HG03045 (cell line): ENCODE measurements around the gene TMEM139.

Experiments
- ATAC-seq: cut with Tn5 transposase; IDR thresholded peaks from one replicate; pipeline ENCODE4 v1.9.1; 2021; ENCODE audit warnings: mild to moderate bottlenecking, moderate library complexity; ENCODE audit not compliant: unreplicated experiment

TMEM139 gene

GRCh38 chr7:143321734-143322133, 37.0 kb downstream of the TMEM139 start:
- no peak for ATAC-seq

- no peak for ATAC-seq
Measured at GRCh38 chr7:143322760-143323633, 38.2 kb downstream of the TMEM139 start.

GRCh38 chr7:143323653-143324052, 38.9 kb downstream of the TMEM139 start:
- no peak for ATAC-seq

DNA sequence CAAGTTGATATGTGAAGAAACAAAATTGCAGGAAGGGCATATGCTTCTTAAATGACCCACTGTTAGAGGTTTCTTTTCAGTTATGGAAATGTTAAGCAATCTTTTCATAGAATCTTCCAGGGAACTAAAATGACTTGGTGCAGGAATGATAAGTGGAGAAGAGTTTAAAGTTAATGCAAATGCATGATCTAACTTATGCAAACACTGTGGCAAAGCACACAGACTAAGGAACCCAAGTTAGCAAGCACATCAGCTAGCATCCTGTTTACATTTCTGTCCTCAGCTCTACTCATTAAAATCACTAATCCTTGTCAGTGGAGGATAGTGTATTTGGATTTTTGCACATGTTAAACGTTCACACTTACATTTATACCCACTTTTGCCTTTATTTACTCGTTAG, 40.5 kb downstream of the TMEM139 start:
- no peak for ATAC-seq

DNA sequence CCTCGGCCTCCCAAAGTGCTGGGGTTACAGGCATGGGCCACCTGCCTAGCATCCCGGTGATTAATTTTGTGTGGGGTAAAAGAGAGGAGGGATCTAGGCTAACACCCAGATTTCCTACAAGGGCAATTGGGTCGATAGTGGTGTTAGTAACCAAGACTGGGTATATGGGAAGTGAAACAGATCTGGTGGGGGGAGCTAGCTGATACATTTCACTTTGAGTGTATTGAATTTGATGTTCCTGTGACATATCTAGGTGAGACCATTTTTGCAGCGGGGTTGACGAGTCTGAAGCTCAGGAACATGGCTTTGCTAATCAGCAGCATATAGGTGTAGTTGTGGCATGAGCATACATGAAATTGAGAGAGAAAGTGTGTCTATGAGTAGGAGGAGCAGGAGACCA, 43.1 kb downstream of the TMEM139 start:
- ATAC-seq, result no peak

DNA sequence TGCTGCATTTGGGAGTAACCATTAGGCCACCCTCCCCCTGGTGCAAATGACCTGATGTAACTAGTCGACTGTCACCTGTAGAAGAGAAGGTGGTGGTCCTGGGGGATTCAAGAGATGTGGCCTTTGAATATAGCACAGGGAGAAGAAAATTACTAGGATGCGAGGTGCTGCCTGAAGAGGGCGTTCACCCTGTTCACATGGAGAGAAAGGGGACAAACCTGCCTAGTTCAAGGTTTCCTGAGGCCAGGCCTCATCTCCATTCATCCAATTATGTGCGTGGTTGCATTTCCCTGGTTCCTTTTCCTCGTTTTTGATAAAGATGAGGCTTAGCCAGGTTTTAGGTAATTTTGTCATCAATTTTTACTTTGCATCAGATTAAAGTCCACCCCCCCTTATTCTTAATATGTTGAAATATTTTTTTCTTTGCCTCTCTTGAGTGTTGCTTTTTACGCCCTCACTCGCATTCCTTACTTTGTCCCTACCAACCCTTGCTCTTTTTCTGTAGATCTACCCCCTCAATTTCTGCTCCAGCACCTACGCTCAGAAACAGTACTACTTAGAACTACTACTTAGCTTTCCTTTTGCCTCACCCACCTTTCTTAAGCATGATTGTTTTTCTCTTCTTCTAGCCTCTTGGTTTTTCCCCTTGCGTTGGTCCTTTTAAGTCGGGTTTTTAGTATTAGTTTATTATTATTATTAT, 44.9 kb downstream of the TMEM139 start:
- ATAC-seq, result no peak

- no peak for ATAC-seq
Measured at GRCh38 chr7:143331179-143331801, 46.5 kb downstream of the TMEM139 start.

GRCh38 chr7:143334244-143334643, 49.5 kb downstream of the TMEM139 start:
- ATAC-seq, result no peak

DNA sequence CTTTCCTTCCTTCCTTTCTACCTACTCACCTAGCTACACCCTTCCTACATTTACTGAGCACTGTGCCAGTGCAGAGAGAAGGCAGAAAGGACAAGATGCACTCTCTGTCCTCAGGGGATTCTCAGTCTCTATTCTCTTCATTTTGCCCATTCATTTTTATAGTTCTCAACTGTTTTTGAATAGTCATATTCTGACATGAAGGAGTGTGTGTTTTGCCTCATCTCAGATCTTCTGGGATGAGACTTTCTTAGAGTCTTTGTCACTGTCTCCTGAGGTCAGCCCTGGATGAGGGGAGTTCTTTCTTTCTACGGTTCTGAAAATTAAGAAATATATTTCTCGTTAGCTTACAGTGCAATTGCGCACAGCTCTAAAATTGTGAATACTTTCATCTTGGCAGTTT, 52.5 kb downstream of the TMEM139 start:
- ATAC-seq, result no peak
